Ascending aorta (tissue), 2 donors: ENCODE measurements around the gene ATP13A3. TPM values are rescaled to one million over a fixed set of nuclear protein-coding genes. Genes with fewer than 3 reads are reported as not detected.

Experiments used
- DNase-seq, 2 donors: peaks; one replicate each; pipeline ENCODE4 v3.0.0-alpha.2; 2019; ENCODE audit warnings: low spot score in 2 of 2
- H3K27ac ChIP-seq, 2 donors: fragments of 200-600 bp; sonication (generic); one replicate each; pipeline ENCODE4 v1.5.1; 2016 to 2017; ENCODE audit warnings: mild to moderate bottlenecking in 1 of 2
- H3K27me3 ChIP-seq: fragments of 200-600 bp; sonication (generic); one replicate; pipeline ENCODE4 v1.5.1; 2017
- H3K36me3 ChIP-seq, 2 donors: fragments of 200-600 bp; sonication (generic); one replicate each; pipeline ENCODE4 v1.5.1; 2016
- H3K4me1 ChIP-seq, 2 donors: fragments of 200-600 bp; sonication (generic); one replicate each; pipeline ENCODE4 v1.5.1; 2016 to 2017; ENCODE audit warnings: mild to moderate bottlenecking in 1 of 2
- H3K4me3 ChIP-seq, 2 donors: fragments of 200-600 bp; sonication (generic); one replicate each; pipeline ENCODE4 v1.5.1; 2016 to 2017; ENCODE audit warnings: mild to moderate bottlenecking in 1 of 2
- H3K9me3 ChIP-seq, 2 donors: fragments of 200-600 bp; sonication (generic); one replicate each; pipeline ENCODE4 v1.5.1; 2016
- CTCF ChIP-seq, 3 experiments: fragments of 200-600 bp in 2 of 3; fragments of 450-650 bp in 1 of 3; sonication (generic) in 2 of 3; IDR thresholded peaks; one replicate each; pipeline ENCODE4 v1.5.1; 2016 to 2019; ENCODE audit warnings: antibody characterized with exemption in 3 of 3, mild to moderate bottlenecking in 1 of 3, moderate library complexity in 1 of 3
- intact Hi-C: fragments of 100-400 bp; cut with DNase I; formaldehyde crosslinking; loops from one replicate; pipeline ENCODE4 v1.15.1; 2023
- total RNA-seq: library from RNA; depleted of rRNA; stranded (reverse); fragments of >200 nt; gene quantifications from one replicate; pipeline ENCODE4 v1.1.0, GENCODE V29; 2016

ATP13A3 gene
- total RNA-seq, 1 donor from 2014 or later: 53.6 TPM

DNA sequence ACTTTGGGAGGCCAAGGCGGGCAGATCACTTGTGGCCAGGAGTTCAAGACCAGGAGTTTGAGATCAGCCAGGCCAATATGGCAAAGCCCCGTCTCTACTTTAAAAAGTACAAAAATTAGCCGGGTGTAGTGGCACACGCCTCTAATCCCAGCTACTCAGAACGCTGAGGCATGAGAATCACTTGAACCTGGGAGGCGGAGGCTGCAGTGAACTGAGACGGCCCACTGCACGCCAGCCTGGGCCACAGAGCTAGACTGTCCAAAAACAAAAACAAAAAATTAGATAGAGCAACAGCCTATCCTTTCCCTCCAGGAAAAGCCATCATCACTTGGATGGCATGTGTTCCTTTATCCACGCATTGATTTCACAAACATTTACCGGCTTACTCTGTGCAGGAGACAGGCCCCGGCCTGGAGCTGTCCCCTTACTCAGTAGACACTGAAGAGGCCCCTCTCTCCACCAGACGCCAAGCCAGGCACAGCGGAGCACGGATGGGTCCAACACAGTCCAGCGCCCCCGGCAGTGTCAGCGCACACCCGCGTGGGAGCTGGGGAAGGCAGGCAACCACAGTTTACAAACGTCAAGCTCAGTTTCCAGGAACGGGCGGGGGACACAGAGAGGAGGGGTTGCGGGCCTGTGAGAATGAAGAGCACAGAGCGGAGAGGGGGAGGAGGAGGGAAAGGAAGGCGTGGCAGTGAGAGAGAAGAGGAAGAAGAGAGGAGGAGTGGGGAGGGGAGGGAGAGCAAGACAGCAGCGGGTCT, 90.8 kb downstream of the ATP13A3 start:
- no peak for TF ChIP-seq CTCF (IDR thresholded peaks at IDR 0.05)
- Histone ChIP-seq H3K4me1 (peaks cover 0 to 9% of the 10 kb centered on the region in 2 donors), H3K27ac (no peak overlapping the region), H3K27me3 (peaks cover 8% of the 10 kb centered on the region), H3K4me3 (no peak overlapping the region), H3K9me3 (no peaks in the 10 kb centered on the region), H3K36me3 (no peaks in the 10 kb centered on the region)
- intact Hi-C loops: no loop called here
- DNase-seq: no peak

DNA sequence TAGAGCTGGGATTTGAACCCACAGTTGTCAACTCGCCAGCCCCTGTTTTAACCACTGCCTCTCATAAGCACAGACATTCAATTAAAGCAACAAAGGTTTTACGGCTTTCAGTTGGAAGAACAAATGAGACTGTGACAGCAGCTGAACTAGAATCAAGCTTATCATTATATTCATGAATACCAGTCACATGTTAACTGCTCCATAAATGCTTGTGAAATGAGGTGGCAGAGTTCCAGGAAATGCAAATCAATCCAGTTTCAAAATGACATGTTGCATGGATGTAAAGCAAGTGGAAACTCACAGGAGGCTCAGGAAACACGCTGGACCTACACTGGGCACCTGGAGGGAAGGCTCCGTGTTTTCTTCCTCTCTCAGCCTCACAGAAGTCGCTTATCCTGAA, 91.6 kb downstream of the ATP13A3 start:
- Histone ChIP-seq H3K27ac (no peak overlapping the region), H3K36me3 (no peaks in the 10 kb centered on the region), H3K4me3 (no peak overlapping the region), H3K4me1 (peaks cover 0 to 9% of the 10 kb centered on the region in 2 donors), H3K9me3 (no peaks in the 10 kb centered on the region), H3K27me3 (peaks cover 8% of the 10 kb centered on the region)
- TF ChIP-seq CTCF (IDR thresholded peaks at IDR 0.05): no peak
- no peak for DNase-seq
- intact Hi-C loops: no loop called here

DNA sequence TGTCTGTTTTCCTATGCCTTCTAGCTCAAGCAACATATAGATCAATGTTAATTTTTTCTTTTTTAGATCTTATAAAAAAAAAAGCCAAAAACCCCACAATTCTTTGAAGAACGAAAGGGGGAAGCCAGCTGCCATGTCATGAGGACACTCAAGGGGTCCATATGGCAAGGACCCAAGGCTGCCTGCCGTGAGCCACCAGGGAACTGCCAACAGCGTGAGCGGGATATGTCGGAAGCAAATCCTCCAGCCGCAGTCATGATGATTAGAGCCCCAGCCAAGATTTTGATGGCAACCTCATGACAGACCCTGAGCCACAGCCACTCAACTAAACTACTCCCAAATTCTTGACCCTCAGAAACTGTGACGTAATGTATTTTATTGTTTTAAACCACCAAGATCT, 94.2 kb downstream of the ATP13A3 start:
- intact Hi-C loops: no loop called here
- peaks cover 8% of the 10 kb centered on the region for H3K27me3 ChIP-seq
- no peak for TF ChIP-seq CTCF (IDR thresholded peaks at IDR 0.05)
- H3K4me3 ChIP-seq: no peak overlapping the region
- peak in 1 of 2 donors; percentile 41 for DNase-seq
- no peaks in the 10 kb centered on the region for H3K36me3 ChIP-seq
- H3K4me1 ChIP-seq: peaks cover 0 to 7% of the 10 kb centered on the region in 2 donors
- no peak overlapping the region for H3K27ac ChIP-seq
- H3K9me3 ChIP-seq: no peaks in the 10 kb centered on the region

- Histone ChIP-seq H3K27me3 (no peaks in the 10 kb centered on the region), H3K9me3 (no peaks in the 10 kb centered on the region), H3K4me1 (no peaks in the 10 kb centered on the region), H3K36me3 (no peaks in the 10 kb centered on the region), H3K4me3 (no peak overlapping the region), H3K27ac (no peak overlapping the region)
- no peak for TF ChIP-seq CTCF (IDR thresholded peaks at IDR 0.05)
- intact Hi-C loops: no loop called here
- no peak for DNase-seq
Measured at GRCh38 chr3:194390835-194391234, 96.0 kb downstream of the ATP13A3 start.

GRCh38 chr3:194389269-194389668, 97.5 kb downstream of the ATP13A3 start:
- Histone ChIP-seq H3K27me3 (no peaks in the 10 kb centered on the region), H3K9me3 (no peaks in the 10 kb centered on the region), H3K4me3 (no peak overlapping the region), H3K27ac (no peak overlapping the region), H3K36me3 (no peaks in the 10 kb centered on the region), H3K4me1 (no peaks in the 10 kb centered on the region)
- intact Hi-C loops: no loop called here
- DNase-seq: peak in 1 of 2 donors; percentile 59
- no peak for TF ChIP-seq CTCF (IDR thresholded peaks at IDR 0.05)
